Measurements from ENCODE around the gene CD68.

Gene CD68

GRCh38 chr17:7627250-7628121 lies 48.0 kb downstream of the CD68 start, which contains the start of gene SAT2:
Gene SAT2, minus strand, starts transcription at chr17:7627821. Its CDS starts 186 bp downstream, at chr17:7627635.
- Mint-ChIP-seq H3K27me3 (no peaks in the 10 kb centered on the region), H3K4me1 (peaks cover 9% of the 10 kb centered on the region), H3K4me3 (peak within 1 kb of the TSS; percentile 95), H3K9me3 (no peaks in the 10 kb centered on the region), H3K27ac (peak within 1 kb of the TSS; percentile 79), H3K36me3 (peaks cover 5% of the 10 kb centered on the region)
- ATAC-seq (ENCODE audit: low read depth): peak; percentile 92
- DNase-seq (ENCODE audit: low spot score in 2 of 2): peak; percentile 63 to 70

GRCh38 chr17:7629939-7630571 lies 50.6 kb downstream of the CD68 start, which contains the start of gene SHBG:
Gene SHBG, plus strand, starts transcription at chr17:7630135. Its CDS starts 38 bp downstream, at chr17:7630173.
- Mint-ChIP-seq H3K9me3 (no peaks in the 10 kb centered on the region), H3K36me3 (peaks cover 5% of the 10 kb centered on the region), H3K27me3 (peaks cover 1% of the 10 kb centered on the region), H3K4me1 (peaks cover 9% of the 10 kb centered on the region), H3K27ac (no peak within 1 kb of the TSS), H3K4me3 (no peak within 1 kb of the TSS)
- DNase-seq (ENCODE audit: low spot score in 2 of 2) (no peak), ATAC-seq (ENCODE audit: low read depth) (no peak)
